GM12891 (cell line): ENCODE results near the gene FBXO17.
"Not testable (repeated sequence)": the region's sequence is repeated elsewhere in the genome, so short reads cannot be mapped to it uniquely, and the experiment has no call there.

Source experiments
- DNase-seq: peaks from one replicate; pipeline ENCODE4 v3.0.0; 2011; ENCODE audit warnings: low spot score; ENCODE audit not compliant: insufficient read length
- FAIRE-seq: peaks from 2 replicates; lab custom pipeline; 2011; peaks lifted over from hg19 to GRCh38; lab: Jason Lieb, UNC
- PAX5 ChIP-seq: IDR thresholded peaks from 2 replicates; pipeline ENCODE4 v1.6.1; 2011; ENCODE audit warnings: low read length, moderate library complexity, mild to moderate bottlenecking; ENCODE audit not compliant: insufficient read depth, severe bottlenecking
- POLR2A ChIP-seq: IDR thresholded peaks from 2 replicates; pipeline ENCODE4 v1.6.1; 2011; ENCODE audit warnings: low read depth, low read length, control low read depth
- POLR2AphosphoS5 ChIP-seq: IDR thresholded peaks from 2 replicates; pipeline ENCODE4 v1.6.1; 2011; ENCODE audit warnings: low read depth, low read length, control low read depth
- POU2F2 ChIP-seq: IDR thresholded peaks from 2 replicates; pipeline ENCODE4 v1.6.1; 2011; ENCODE audit warnings: low read depth, mild to moderate bottlenecking, control low read depth, low read length, moderate library complexity
- SPI1 ChIP-seq: IDR thresholded peaks from 2 replicates; pipeline ENCODE4 v1.6.1; 2011; ENCODE audit warnings: low read depth, low read length, control low read depth
- TAF1 ChIP-seq: IDR thresholded peaks from 2 replicates; pipeline ENCODE4 v1.6.1; 2011; ENCODE audit warnings: low read depth, low read length, control low read depth

Gene FBXO17

DNA sequence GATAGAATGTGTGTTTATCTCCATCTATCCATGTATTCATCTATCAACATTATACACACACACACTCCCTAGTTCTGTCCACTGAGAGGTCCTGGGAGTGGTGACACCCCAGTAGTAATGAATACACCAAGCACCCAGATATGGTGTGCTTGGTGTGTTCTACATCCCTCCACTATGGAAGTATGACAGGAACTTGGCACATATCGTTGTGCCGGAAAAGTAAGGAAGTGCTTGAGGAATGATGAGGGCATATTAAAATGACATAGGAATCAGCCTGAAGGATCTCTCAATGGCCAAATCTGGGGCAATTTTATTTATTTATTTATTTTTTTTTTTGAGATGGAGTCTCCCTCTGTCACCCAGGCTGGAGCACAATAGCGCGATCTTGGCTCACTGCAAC, 28.3 kb upstream of the FBXO17 start:
- TF ChIP-seq POU2F2 (no peak), POLR2A (no peak), PAX5 (no peak), POLR2AphosphoS5 (no peak), TAF1 (no peak), SPI1 (no peak)
- no peak for DNase-seq
- no peak for FAIRE-seq

DNA sequence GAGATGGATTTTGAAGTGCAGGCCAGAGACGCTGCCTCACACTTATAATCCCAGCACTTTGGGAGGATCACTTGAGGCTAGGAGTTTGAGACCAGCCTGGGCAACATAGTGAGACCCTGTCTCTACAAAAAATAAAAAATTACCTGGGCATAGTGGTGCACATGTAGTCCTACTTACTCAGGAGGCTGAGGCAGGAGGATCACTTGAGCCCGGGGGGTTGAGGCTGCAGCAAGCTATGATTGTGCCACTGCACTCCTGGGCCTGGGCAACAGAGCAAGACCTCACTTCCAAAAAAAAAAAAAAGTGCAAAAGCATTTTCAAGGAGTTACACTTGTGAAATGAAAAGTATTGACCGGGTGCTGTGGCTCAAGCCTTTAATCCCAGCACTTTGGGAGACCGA, 27.6 kb upstream of the FBXO17 start:
- FAIRE-seq (no peak), DNase-seq (no peak)
- no peak for TF ChIP-seq POLR2AphosphoS5

DNA sequence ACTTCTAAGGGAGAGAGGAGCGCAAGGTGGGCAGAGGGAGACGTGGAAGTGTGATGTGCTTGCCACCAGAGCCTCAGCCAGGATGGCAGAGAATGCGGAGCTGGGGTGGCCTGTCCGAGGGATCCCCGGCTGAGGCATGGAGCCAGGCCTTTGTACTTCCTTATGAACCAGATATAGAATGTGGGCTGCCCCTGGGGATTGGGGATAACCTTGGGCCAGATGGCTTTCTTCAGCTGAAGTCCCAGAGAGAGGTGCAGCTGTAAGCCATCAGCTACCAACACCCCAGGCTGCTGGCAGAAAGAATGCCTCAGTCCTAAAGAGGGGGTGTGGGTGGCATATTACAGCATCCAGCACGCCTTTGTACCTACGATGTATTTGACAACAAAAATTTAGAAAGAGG, 25.5 kb upstream of the FBXO17 start:
- FAIRE-seq = no peak
- DNase-seq = no peak
- TF ChIP-seq TAF1 (no peak), POLR2A (no peak), POU2F2 (no peak), SPI1 (no peak), POLR2AphosphoS5 (no peak), PAX5 (no peak)

DNA sequence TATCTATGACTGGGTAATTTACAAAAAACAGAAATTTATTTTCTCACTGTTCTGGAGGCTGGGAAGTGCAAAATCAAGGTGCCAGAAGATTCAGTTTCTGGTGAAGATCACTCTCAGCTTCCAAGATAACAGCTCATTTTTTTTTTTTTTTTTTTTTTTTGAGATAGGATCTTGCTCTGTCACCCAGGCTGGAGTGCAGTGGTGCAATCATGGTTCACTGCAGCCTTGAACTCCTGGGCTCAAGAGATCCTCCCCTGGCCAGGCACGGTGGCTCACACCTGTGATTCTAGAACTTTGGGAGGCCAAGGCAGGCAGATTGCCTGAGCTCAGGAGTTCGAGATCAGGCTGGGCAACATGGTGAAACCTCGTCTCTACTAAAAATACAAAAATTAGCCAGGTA, 22.0 kb upstream of the FBXO17 start:
- DNase-seq, FAIRE-seq: not testable (repeated sequence)

DNA sequence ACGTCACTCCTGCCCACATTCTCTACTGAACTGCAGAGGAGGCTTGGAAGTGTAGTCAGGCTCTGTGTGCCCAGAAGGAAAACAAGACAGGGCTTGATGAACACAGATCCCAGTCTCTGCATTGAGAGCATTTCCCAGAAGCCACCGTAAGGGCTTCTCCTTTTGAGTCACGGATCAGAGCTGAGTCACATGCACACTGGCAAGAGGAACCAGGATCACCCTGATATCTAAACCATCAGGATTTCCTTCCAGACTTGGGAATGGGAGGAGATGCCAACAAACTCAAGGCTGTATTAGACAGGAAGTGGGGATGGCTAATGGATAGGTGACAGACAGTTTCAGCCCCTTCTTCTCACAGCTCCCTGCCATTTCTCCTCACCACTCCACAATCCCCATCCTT, 17.7 kb upstream of the FBXO17 start:
- FAIRE-seq (no peak), DNase-seq (no peak)
- TF ChIP-seq TAF1 (no peak), PAX5 (no peak), SPI1 (no peak), POU2F2 (no peak), POLR2A (no peak), POLR2AphosphoS5 (no peak)

DNA sequence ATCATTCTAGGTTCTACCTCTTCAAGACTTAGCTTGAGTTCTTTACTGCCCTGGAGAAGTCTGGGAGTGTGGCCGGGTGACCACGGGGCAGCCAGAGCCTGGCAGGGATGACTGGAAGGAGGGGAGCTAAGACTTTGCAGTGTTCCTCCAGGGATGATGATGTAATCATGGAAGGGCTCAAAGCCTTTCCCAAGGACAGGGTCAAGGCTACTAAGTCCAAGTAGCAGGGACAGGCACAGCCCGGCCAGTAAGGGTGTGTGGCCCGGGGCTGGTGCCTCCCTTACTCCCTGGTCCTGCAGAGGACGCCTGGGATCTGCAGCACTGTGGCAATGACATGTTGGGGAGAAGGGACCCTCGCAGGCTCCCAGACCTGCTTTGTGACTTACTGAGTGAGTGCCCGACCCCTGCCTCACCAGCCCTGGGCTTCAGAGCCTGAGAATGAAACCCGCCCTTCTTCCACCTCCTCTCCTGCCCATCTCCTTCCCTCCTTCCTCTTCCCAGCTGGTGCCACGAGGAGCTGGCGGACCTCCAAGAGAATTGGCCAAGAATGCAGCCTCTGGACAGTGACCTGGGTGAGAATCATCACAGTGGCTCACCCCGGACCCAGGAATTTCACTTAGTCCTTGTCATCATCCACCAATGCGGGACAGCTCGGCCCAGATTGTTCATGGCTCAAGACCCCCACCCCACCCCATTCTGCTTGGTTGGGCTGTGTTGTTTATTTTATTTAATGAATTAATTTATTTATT, 15.6 kb upstream of the FBXO17 start:
- no peak for FAIRE-seq
- no peak for DNase-seq
- TF ChIP-seq TAF1 (no peak), SPI1 (no peak), PAX5 (no peak), POLR2A (no peak), POLR2AphosphoS5 (no peak), POU2F2 (no peak)

DNA sequence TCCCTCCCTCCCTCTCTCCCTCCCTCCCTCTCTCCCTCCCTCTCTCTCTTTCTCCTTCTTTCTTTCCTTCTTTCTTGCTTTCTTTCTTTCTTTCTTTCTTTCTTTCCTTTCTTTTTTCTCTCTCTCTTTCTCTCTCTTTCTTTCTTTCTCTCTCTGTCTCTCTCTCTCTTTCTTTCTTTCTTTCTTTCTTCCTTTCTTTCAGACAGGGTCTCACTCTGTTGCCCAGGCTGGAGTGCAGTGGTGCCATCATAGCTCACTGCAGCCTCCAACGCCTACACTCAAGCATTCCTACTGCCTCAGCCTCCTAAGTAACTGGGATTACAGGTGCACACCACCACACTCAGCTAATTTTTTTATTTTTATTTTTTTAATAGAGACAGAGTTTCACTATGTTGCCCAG, 14.1 kb upstream of the FBXO17 start:
- not testable (repeated sequence) for DNase-seq, FAIRE-seq

DNA sequence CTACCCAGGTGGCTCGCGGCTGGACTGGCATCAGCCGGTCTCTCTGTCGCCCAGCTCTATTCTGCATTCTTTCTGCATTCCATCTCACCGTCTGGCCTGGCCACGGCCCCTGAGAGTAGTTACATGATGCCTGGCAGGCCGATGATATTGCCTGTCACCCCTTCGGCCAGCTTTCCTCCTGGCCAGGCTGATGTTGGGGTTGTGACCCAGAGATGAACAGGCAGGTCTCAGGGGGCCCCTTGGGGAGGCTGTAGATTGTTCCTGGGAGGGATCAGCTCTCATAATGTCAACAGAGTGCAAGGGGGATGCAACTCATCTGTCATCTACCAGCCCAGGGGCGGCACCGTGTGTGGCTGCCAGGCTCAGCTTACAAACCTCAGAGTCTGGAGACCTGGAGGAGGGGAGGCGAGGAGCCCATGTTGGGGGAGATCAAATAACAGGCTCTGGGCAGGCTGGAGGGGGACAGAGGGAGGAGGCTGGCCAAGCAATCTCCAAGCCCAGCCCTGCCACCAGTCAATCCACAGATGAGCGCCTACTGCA, 13.6 kb upstream of the FBXO17 start:
- no peak for FAIRE-seq
- TF ChIP-seq PAX5 (no peak), POU2F2 (no peak), POLR2A (no peak), TAF1 (no peak), POLR2AphosphoS5 (no peak), SPI1 (no peak)
- no peak for DNase-seq

DNA sequence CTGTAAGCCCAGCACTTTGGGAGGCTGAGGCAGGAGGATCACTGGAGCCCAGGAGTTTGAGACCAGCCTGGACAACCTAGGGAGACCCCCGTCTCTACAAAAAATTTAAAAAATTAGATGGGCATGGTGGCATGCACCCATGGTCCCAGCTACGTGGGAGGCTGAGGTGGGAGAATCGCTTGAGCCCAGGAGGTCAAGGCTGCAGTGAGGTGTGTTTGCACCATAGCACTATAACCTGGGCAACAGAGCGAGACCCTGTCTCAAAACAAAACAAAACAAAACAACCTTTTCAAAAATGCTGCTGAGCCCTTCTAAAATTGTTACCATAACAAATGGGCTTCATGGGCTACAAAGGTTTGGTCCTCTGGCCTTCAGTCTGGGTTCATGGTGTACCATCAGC, 13.1 kb upstream of the FBXO17 start:
- FAIRE-seq, DNase-seq: not testable (repeated sequence)

DNA sequence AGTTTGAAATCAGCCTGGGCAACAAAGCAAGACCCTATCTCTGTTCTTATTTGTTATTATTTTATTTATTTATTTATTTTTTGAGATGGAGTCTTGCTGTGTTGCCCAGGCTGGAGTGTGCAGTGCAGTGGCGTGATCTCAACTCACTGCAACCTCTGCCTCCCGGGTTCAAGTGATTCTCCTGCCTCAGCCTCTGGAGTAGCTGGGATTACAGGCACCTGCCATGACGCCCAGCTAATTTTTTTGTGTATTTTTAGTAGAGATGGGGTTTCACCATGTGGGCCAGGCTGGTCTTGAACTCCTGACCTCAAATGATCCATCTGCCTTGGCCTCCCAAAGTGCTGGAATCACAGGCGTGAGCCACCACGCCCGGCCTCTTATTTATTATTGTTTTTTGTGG, 12.2 kb upstream of the FBXO17 start:
- not testable (repeated sequence) for DNase-seq, FAIRE-seq

DNA sequence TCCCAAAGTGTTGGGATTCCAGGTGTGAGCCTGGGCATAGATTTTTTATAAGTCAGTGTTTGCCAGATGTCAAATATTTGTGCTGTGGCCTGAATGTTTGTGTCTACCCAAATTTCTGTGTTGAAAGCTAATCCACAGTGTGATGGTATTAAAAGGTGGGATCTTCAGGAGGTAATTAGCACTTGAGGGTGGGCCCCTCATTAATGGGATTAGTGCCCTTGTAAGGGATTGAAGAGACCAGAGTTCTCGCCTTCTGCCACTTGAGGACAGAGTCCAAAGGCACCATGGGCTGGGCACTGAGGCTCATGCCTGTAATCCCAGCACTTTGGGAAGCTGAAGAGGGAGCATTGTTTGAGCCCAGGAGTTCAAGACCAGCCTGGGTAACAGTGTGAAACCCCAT, 9.7 kb upstream of the FBXO17 start:
- DNase-seq (no peak), FAIRE-seq (no peak)
- TF ChIP-seq POLR2A (no peak), POU2F2 (no peak), PAX5 (no peak)
